ENCODE data around the gene UNC13A.

Gene UNC13A

GRCh38 chr19:17610384-17610783 lies 77.8 kb downstream of the UNC13A start:
- TF ChIP-seq CTCF (IDR thresholded peaks at IDR 0.05) (no peak), ZFX (IDR thresholded peaks at IDR 0.05; ENCODE audit: borderline replicate concordance) (no peak)
- no peak overlapping the region for H3K27ac ChIP-seq

GRCh38 chr19:17607936-17608335 lies 80.2 kb downstream of the UNC13A start:
- TF ChIP-seq ZFX (IDR thresholded peaks at IDR 0.05; ENCODE audit: borderline replicate concordance): no peak
- no peak for TF ChIP-seq CTCF (IDR thresholded peaks at IDR 0.05)
- peak overlapping the region; percentile 93 for H3K27ac ChIP-seq

GRCh38 chr19:17606590-17607185 lies 81.5 kb downstream of the UNC13A start:
- peak overlapping the region; percentile 93 for H3K27ac ChIP-seq
- TF ChIP-seq CTCF (IDR thresholded peaks at IDR 0.05) (peak; percentile 30), ZFX (IDR thresholded peaks at IDR 0.05; ENCODE audit: borderline replicate concordance) (no peak)

- H3K27ac ChIP-seq: peak overlapping the region; percentile 93
- TF ChIP-seq CTCF (IDR thresholded peaks at IDR 0.05): peak; percentile 84
- no peak for TF ChIP-seq ZFX (IDR thresholded peaks at IDR 0.05; ENCODE audit: borderline replicate concordance)
These were observed 82.2 kb downstream of the UNC13A start for GRCh38 chr19:17605761-17606589.

GRCh38 chr19:17605117-17605516 lies 83.0 kb downstream of the UNC13A start:
- H3K27ac ChIP-seq: peak overlapping the region; percentile 93
- TF ChIP-seq CTCF (IDR thresholded peaks at IDR 0.05) (no peak), ZFX (IDR thresholded peaks at IDR 0.05; ENCODE audit: borderline replicate concordance) (no peak)

- TF ChIP-seq ZFX (IDR thresholded peaks at IDR 0.05; ENCODE audit: borderline replicate concordance) (no peak), CTCF (IDR thresholded peaks at IDR 0.05) (no peak)
- H3K27ac ChIP-seq: peak overlapping the region; percentile 93
These were observed 83.7 kb downstream of the UNC13A start for GRCh38 chr19:17604372-17605025.

Measured in 22Rv1 (cell line).